ENCODE data around the gene DPP4. TPM values are rescaled to one million over a fixed set of nuclear protein-coding genes. Genes with fewer than 3 reads are reported as not detected.
"Not testable (repeated sequence)": the region's sequence is repeated elsewhere in the genome, so short reads cannot be mapped to it uniquely, and the experiment has no call there.

The DPP4 gene
- polyA plus RNA-seq, 2 donors, result 0.08 to 0.18 TPM

- Histone ChIP-seq H3K4me1 (ENCODE audit: control insufficient read depth in 2 of 2, insufficient read depth in 2 of 2, low read length in 1 of 2) (no peaks in the 10 kb centered on the region), H3K36me3 (ENCODE audit: control insufficient read depth in 2 of 2, insufficient read depth in 2 of 2, low read length in 1 of 2) (no peaks in the 10 kb centered on the region), H3K27me3 (ENCODE audit: control insufficient read depth in 1 of 2, insufficient read depth in 2 of 2, low read length in 2 of 2) (no peaks in the 10 kb centered on the region), H3K9me3 (ENCODE audit: control insufficient read depth in 2 of 2, insufficient read depth in 1 of 2, low read depth in 1 of 2, low read length in 1 of 2) (no peaks in the 10 kb centered on the region), H3K4me3 (ENCODE audit: low read depth in 1 of 2, low read length in 2 of 2) (no peak overlapping the region), H3K27ac (ENCODE audit: low read depth in 2 of 2, low read length in 1 of 2) (no peak overlapping the region)
Observed at GRCh38 chr2:161962160-161962559, 111.9 kb downstream of the DPP4 start.

GRCh38 chr2:161961061-161961460, 113.0 kb downstream of the DPP4 start:
- Histone ChIP-seq H3K4me3 (ENCODE audit: low read depth in 1 of 2, low read length in 2 of 2) (no peak overlapping the region), H3K27ac (ENCODE audit: low read depth in 2 of 2, low read length in 1 of 2) (no peak overlapping the region), H3K27me3 (ENCODE audit: control insufficient read depth in 1 of 2, insufficient read depth in 2 of 2, low read length in 2 of 2) (no peaks in the 10 kb centered on the region), H3K36me3 (ENCODE audit: control insufficient read depth in 2 of 2, insufficient read depth in 2 of 2, low read length in 1 of 2) (no peaks in the 10 kb centered on the region), H3K4me1 (ENCODE audit: control insufficient read depth in 2 of 2, insufficient read depth in 2 of 2, low read length in 1 of 2) (no peaks in the 10 kb centered on the region), H3K9me3 (ENCODE audit: control insufficient read depth in 2 of 2, insufficient read depth in 1 of 2, low read depth in 1 of 2, low read length in 1 of 2) (no peaks in the 10 kb centered on the region)
- 75 to 84% methylated on average over 2 of the region's 2 CpGs for WGBS, 2 donors

GRCh38 chr2:161956738-161957137, 117.3 kb downstream of the DPP4 start:
- Histone ChIP-seq H3K27me3 (ENCODE audit: control insufficient read depth in 1 of 2, insufficient read depth in 2 of 2, low read length in 2 of 2) (no peaks in the 10 kb centered on the region), H3K27ac (ENCODE audit: low read depth in 2 of 2, low read length in 1 of 2) (no peak overlapping the region), H3K36me3 (ENCODE audit: control insufficient read depth in 2 of 2, insufficient read depth in 2 of 2, low read length in 1 of 2) (no peaks in the 10 kb centered on the region), H3K9me3 (ENCODE audit: control insufficient read depth in 2 of 2, insufficient read depth in 1 of 2, low read depth in 1 of 2, low read length in 1 of 2) (no peaks in the 10 kb centered on the region), H3K4me3 (ENCODE audit: low read depth in 1 of 2, low read length in 2 of 2) (no peak overlapping the region), H3K4me1 (ENCODE audit: control insufficient read depth in 2 of 2, insufficient read depth in 2 of 2, low read length in 1 of 2) (no peaks in the 10 kb centered on the region)
- WGBS, 2 donors, result 45 to 55% methylated on average over 3 of the region's 3 CpGs

GRCh38 chr2:161955211-161955610, 118.8 kb downstream of the DPP4 start:
- no peaks in the 10 kb centered on the region for H3K36me3 ChIP-seq (ENCODE audit: control insufficient read depth in 2 of 2, insufficient read depth in 2 of 2, low read length in 1 of 2)
- H3K27ac ChIP-seq (ENCODE audit: low read depth in 2 of 2, low read length in 1 of 2), result no peak overlapping the region
- no peaks in the 10 kb centered on the region for H3K27me3 ChIP-seq (ENCODE audit: control insufficient read depth in 1 of 2, insufficient read depth in 2 of 2, low read length in 2 of 2)
- no peaks in the 10 kb centered on the region for H3K9me3 ChIP-seq (ENCODE audit: control insufficient read depth in 2 of 2, insufficient read depth in 1 of 2, low read depth in 1 of 2, low read length in 1 of 2)
- no peak overlapping the region for H3K4me3 ChIP-seq (ENCODE audit: low read depth in 1 of 2, low read length in 2 of 2)
- no peaks in the 10 kb centered on the region for H3K4me1 ChIP-seq (ENCODE audit: control insufficient read depth in 2 of 2, insufficient read depth in 2 of 2, low read length in 1 of 2)

GRCh38 chr2:161954103-161954502, 119.9 kb downstream of the DPP4 start:
- no peak overlapping the region for H3K4me3 ChIP-seq (ENCODE audit: low read depth in 1 of 2, low read length in 2 of 2)
- H3K27ac ChIP-seq (ENCODE audit: low read depth in 2 of 2, low read length in 1 of 2), result no peak overlapping the region
- no peaks in the 10 kb centered on the region for H3K4me1 ChIP-seq (ENCODE audit: control insufficient read depth in 2 of 2, insufficient read depth in 2 of 2, low read length in 1 of 2)
- no peaks in the 10 kb centered on the region for H3K9me3 ChIP-seq (ENCODE audit: control insufficient read depth in 2 of 2, insufficient read depth in 1 of 2, low read depth in 1 of 2, low read length in 1 of 2)
- no peaks in the 10 kb centered on the region for H3K36me3 ChIP-seq (ENCODE audit: control insufficient read depth in 2 of 2, insufficient read depth in 2 of 2, low read length in 1 of 2)
- H3K27me3 ChIP-seq (ENCODE audit: control insufficient read depth in 1 of 2, insufficient read depth in 2 of 2, low read length in 2 of 2), result no peaks in the 10 kb centered on the region

GRCh38 chr2:161953367-161953766, 120.6 kb downstream of the DPP4 start:
- H3K36me3 ChIP-seq (ENCODE audit: control insufficient read depth in 2 of 2, insufficient read depth in 2 of 2, low read length in 1 of 2); H3K27me3 ChIP-seq (ENCODE audit: control insufficient read depth in 1 of 2, insufficient read depth in 2 of 2, low read length in 2 of 2); H3K4me1 ChIP-seq (ENCODE audit: control insufficient read depth in 2 of 2, insufficient read depth in 2 of 2, low read length in 1 of 2); H3K27ac ChIP-seq (ENCODE audit: low read depth in 2 of 2, low read length in 1 of 2); H3K9me3 ChIP-seq (ENCODE audit: control insufficient read depth in 2 of 2, insufficient read depth in 1 of 2, low read depth in 1 of 2, low read length in 1 of 2); H3K4me3 ChIP-seq (ENCODE audit: low read depth in 1 of 2, low read length in 2 of 2): not testable (repeated sequence)
- WGBS, 2 donors, result 76 to 88% methylated on average over 9 of the region's 9 CpGs

- no peak overlapping the region for H3K27ac ChIP-seq (ENCODE audit: low read depth in 2 of 2, low read length in 1 of 2)
- H3K9me3 ChIP-seq (ENCODE audit: control insufficient read depth in 2 of 2, insufficient read depth in 1 of 2, low read depth in 1 of 2, low read length in 1 of 2), result no peaks in the 10 kb centered on the region
- 64 to 78% methylated on average over 4 of the region's 4 CpGs for WGBS, 2 donors
- no peaks in the 10 kb centered on the region for H3K27me3 ChIP-seq (ENCODE audit: control insufficient read depth in 1 of 2, insufficient read depth in 2 of 2, low read length in 2 of 2)
- no peaks in the 10 kb centered on the region for H3K4me1 ChIP-seq (ENCODE audit: control insufficient read depth in 2 of 2, insufficient read depth in 2 of 2, low read length in 1 of 2)
- H3K36me3 ChIP-seq (ENCODE audit: control insufficient read depth in 2 of 2, insufficient read depth in 2 of 2, low read length in 1 of 2), result no peaks in the 10 kb centered on the region
- H3K4me3 ChIP-seq (ENCODE audit: low read depth in 1 of 2, low read length in 2 of 2), result no peak overlapping the region
Observed at GRCh38 chr2:161952783-161953191, 121.2 kb downstream of the DPP4 start.

- H3K36me3 ChIP-seq (ENCODE audit: control insufficient read depth in 2 of 2, insufficient read depth in 2 of 2, low read length in 1 of 2), result no peaks in the 10 kb centered on the region
- H3K9me3 ChIP-seq (ENCODE audit: control insufficient read depth in 2 of 2, insufficient read depth in 1 of 2, low read depth in 1 of 2, low read length in 1 of 2), result no peaks in the 10 kb centered on the region
- H3K4me3 ChIP-seq (ENCODE audit: low read depth in 1 of 2, low read length in 2 of 2), result no peak overlapping the region
- H3K4me1 ChIP-seq (ENCODE audit: control insufficient read depth in 2 of 2, insufficient read depth in 2 of 2, low read length in 1 of 2), result no peaks in the 10 kb centered on the region
- no peak overlapping the region for H3K27ac ChIP-seq (ENCODE audit: low read depth in 2 of 2, low read length in 1 of 2)
- WGBS, 2 donors, result 29 to 32% methylated on average over 5 of the region's 5 CpGs
- H3K27me3 ChIP-seq (ENCODE audit: control insufficient read depth in 1 of 2, insufficient read depth in 2 of 2, low read length in 2 of 2), result no peaks in the 10 kb centered on the region
Observed at GRCh38 chr2:161947836-161948235, 126.2 kb downstream of the DPP4 start.

- WGBS, 2 donors, result 50 to 60% methylated on average over 3 of the region's 3 CpGs
- Histone ChIP-seq H3K4me1 (ENCODE audit: control insufficient read depth in 2 of 2, insufficient read depth in 2 of 2, low read length in 1 of 2) (no peaks in the 10 kb centered on the region), H3K36me3 (ENCODE audit: control insufficient read depth in 2 of 2, insufficient read depth in 2 of 2, low read length in 1 of 2) (no peaks in the 10 kb centered on the region), H3K9me3 (ENCODE audit: control insufficient read depth in 2 of 2, insufficient read depth in 1 of 2, low read depth in 1 of 2, low read length in 1 of 2) (no peaks in the 10 kb centered on the region), H3K4me3 (ENCODE audit: low read depth in 1 of 2, low read length in 2 of 2) (no peak overlapping the region), H3K27ac (ENCODE audit: low read depth in 2 of 2, low read length in 1 of 2) (no peak overlapping the region), H3K27me3 (ENCODE audit: control insufficient read depth in 1 of 2, insufficient read depth in 2 of 2, low read length in 2 of 2) (no peaks in the 10 kb centered on the region)
Observed at GRCh38 chr2:161947406-161947805, 126.6 kb downstream of the DPP4 start.

GRCh38 chr2:161946489-161947107, 127.4 kb downstream of the DPP4 start:
- Histone ChIP-seq H3K4me1 (ENCODE audit: control insufficient read depth in 2 of 2, insufficient read depth in 2 of 2, low read length in 1 of 2) (no peaks in the 10 kb centered on the region), H3K4me3 (ENCODE audit: low read depth in 1 of 2, low read length in 2 of 2) (no peak overlapping the region), H3K27me3 (ENCODE audit: control insufficient read depth in 1 of 2, insufficient read depth in 2 of 2, low read length in 2 of 2) (peaks cover 0 to under 1% of the 10 kb centered on the region in 2 donors), H3K36me3 (ENCODE audit: control insufficient read depth in 2 of 2, insufficient read depth in 2 of 2, low read length in 1 of 2) (no peaks in the 10 kb centered on the region), H3K27ac (ENCODE audit: low read depth in 2 of 2, low read length in 1 of 2) (no peak overlapping the region), H3K9me3 (ENCODE audit: control insufficient read depth in 2 of 2, insufficient read depth in 1 of 2, low read depth in 1 of 2, low read length in 1 of 2) (no peaks in the 10 kb centered on the region)
- WGBS, 2 donors, result 14 to 18% methylated on average over 3 of the region's 3 CpGs
